GM18519 (cell line): Measurements from ENCODE around the gene MS4A5.
"Not testable (repeated sequence)": the region's sequence is repeated elsewhere in the genome, so short reads cannot be mapped to it uniquely, and the experiment has no call there.

Experiments used
- ATAC-seq: cut with Tn5 transposase; IDR thresholded peaks from one replicate; pipeline ENCODE4 v1.9.1; 2021; ENCODE audit warnings: mild to moderate bottlenecking, moderate library complexity; ENCODE audit not compliant: unreplicated experiment, low FRiP score

The MS4A5 gene

GRCh38 chr11:60429272-60429671, at the start of gene MS4A5:
TSS of gene MS4A5 (plus strand) at chr11:60429572. CDS start at chr11:60429675, 103 bp downstream.
- no peak for ATAC-seq

DNA sequence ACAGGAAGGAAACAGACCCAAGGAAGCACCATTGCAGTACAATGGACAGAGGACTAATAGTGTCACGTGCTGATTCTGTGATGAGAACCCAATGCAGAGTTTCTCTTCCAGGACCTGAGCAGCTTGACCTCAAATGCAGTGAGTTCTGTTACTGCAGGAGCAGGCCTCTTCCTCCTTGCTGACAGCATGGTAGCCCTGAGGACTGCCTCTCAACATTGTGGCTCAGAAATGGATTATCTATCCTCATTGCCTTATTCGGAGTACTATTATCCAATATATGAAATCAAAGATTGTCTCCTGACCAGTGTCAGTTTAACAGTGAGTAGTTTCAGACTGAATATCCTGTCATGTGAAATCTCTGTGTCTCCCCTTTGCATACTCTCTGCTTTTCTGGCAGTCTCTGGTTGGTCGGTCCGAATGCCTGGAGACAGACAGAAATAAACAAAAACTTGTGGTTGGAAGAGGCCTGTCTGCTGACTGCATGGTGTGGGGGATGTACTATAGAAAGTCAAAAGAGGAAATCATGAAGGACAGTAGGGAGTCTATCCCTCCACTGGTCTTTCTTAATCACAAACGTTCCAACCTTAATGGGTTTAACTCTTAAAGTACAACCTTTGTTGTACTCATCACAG, 40.0 kb upstream of the MS4A5 start:
- ATAC-seq = peak; percentile 71

- ATAC-seq = no peak
Measured at GRCh38 chr11:60390419-60390818, 39.0 kb upstream of the MS4A5 start.

DNA sequence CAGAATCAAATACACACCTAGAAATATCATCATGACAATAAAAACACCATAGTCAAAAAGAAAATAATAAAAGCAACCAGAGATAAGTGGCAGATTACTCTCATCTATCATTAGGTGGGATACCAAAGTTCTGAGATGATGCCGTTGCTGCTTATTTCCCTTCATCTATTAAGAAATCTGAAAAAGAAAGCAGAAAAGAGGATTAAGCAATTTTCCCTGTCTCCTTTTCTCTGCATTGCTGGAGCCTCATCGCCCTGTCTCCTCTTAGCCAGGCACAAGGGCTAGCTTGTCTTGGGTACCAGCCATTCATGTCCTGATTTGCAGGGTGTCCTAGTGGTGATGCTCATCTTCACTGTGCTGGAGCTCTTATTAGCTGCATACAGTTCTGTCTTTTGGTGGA, 37.0 kb upstream of the MS4A5 start:
- ATAC-seq = no peak

DNA sequence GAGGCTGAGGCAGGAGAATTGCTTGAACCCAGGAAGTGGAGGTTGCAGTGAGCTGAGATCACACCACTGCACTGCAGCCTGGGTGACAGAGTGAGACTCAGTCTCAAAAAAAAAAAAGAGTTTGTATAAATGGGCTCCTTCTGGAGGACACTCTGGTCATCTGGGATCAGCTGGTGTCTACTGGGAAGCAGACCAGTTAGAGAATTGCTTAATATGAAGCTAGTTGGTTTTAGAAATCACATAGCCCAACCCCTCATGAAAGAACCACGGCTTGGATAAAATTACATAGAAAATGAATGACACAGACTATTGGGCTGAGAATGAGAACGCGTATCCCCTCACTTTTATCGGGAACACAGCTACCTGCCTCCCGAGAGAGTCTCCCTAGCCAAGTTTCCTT, 36.4 kb upstream of the MS4A5 start:
- ATAC-seq = no peak

GRCh38 chr11:60394666-60395380, 34.5 kb upstream of the MS4A5 start:
- no peak for ATAC-seq

DNA sequence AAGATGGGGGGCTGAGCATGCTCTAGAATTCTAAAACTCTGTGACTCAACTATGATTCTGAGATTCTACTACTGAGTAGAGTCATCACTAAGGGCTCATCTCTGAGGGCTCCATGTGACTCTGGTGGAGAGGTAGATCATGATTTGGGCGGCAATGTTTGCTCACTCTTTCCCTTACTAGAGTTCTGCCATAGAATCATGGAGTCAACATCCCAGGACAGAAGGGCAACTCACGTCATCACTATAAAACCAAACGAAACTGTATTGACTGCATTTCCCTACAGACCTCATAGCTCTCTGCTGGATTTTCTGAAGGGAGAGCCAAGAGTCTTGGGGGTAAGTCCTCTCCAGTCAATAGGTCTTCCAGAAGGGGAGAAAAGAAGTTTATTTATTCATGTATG, 33.0 kb upstream of the MS4A5 start, which contains the start of gene MS4A14:
Gene MS4A14 (plus strand): TSS at position 78 of the 400 bp plus-strand sequence. CDS start 120 bp downstream, at position 198.
- ATAC-seq = no peak

DNA sequence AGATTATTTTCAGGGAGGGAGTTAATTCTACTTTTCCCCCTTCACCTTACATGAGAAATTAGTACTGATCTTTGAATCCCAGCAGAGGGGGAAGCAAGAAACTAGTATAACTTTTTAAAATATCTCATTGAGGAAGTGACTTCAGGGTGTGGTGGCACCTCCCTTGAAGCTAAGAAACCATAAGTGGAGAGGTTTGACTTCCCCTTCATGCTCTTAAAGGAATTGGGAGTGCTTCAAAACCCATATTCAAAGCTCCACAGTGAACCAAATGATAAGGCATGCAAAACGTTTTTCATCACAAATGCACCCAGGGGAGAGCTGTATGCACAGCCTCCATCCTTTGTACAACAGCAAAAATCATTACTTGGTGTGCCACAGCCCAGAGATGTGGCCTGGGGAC, 32.6 kb upstream of the MS4A5 start:
- ATAC-seq = peak; percentile 58

GRCh38 chr11:60420015-60420414, 9.4 kb upstream of the MS4A5 start:
- ATAC-seq = no peak

DNA sequence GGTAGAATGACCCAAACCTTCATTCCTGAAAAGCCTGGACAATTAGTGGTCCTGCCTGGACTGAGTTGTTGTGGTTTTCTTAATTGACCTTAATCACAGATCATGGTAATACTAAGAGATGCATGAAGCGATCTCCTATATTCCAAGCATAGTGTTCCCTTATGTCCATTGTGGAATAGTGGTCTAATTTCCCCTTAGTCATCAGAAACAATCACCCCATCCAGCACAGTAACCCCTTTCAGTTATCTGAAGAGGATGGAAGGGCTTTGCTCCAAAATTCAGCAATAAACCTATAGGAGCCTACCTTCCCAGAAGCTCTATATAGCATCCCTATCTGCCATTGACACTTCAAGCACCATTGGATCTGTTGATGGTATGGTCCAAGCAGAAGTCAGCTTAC, 6.8 kb upstream of the MS4A5 start:
- ATAC-seq = no peak

- ATAC-seq = no peak
Measured at GRCh38 chr11:60428517-60428916, 855 bp upstream of the MS4A5 start.

GRCh38 chr11:60431251-60431650, 1.9 kb downstream of the MS4A5 start:
- no peak for ATAC-seq

GRCh38 chr11:60433401-60433800, 4.0 kb downstream of the MS4A5 start:
- ATAC-seq = no peak

DNA sequence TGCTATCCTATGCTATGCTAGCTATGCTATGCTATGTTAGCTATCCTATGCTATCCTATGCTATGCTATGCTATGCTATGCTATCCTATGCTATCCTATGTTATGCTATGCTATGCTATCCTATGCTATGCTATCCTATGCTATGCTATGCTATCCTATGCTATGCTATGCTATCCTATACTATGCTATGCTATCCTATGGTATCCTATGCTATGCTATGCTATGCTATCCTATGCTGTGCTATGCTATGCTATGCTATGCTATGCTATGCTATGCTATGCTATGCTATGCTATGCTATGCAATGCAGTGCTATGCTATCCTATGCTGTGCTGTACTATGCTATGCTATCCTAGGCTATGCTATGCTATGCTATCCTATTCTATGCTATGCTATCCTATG, 17.7 kb downstream of the MS4A5 start:
- no peak for ATAC-seq

GRCh38 chr11:60447846-60448245, 18.5 kb downstream of the MS4A5 start:
- no peak for ATAC-seq

DNA sequence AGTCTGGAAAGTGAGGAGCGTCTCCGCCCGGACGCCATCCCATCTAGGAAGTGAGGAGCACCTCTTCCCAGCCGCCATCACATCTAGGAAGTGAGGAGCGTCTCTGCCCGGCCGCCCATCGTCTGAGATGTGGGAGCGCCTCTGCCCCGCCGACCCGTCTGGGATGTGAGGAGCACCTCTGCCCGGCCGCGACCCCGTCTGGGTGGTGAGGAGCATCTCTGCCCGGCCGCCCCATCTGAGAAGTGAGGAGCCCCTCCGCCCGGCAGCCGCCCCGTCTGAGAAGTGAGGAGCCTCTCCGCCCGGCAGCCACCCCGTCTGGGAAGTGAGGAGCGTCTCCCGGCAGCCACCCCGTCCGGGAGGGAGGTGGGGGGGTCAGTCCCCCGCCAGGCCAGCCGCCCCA, 21.8 kb downstream of the MS4A5 start:
- not testable (repeated sequence) for ATAC-seq

- ATAC-seq = no peak
Measured at GRCh38 chr11:60454212-60454611, 24.8 kb downstream of the MS4A5 start.

- ATAC-seq = peak; percentile 81
Measured at GRCh38 chr11:60455531-60456042, 26.2 kb downstream of the MS4A5 start, which contains the start of gene MS4A1. TSS of gene MS4A1 (plus strand) at chr11:60455847. CDS start at chr11:60462375, 6,528 bp downstream.

DNA sequence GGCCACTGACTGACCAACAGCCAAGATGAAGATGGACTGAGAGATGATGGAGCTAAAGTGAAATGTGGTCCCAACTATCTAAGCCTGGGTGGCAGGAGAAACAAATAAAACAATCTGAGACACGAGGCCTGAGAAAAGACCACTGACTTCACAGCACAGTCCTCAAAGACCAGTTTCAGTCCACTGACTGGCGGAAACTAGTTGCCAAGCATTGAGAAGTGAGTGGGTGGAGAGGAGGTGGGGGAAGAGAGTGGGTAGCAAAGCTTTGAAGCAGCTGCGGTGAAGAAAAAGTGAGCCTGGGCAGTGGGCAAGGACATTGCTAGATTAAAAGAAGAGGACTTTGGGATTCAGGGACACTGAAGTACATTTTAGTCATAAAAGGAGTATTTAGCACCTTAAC, 28.2 kb downstream of the MS4A5 start:
- no peak for ATAC-seq

DNA sequence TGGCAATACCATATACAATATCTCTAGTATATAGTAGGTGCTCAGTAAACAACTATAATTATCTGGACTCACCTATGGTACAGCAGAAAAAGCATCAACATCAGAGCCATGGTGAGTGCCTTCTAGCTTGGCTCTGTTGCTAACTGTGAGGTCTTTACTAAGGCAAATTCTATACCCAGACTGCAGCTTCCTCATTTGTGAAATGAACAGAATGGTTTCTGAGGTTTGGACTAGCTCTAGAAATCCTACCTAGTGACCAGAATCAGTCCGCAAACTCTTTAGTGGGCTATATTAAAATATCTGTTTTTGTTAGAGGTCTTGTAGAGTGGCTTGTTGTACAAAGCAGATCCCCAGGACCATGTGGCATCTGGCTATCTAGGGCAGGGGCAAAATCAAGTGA, 30.0 kb downstream of the MS4A5 start:
- ATAC-seq = no peak

GRCh38 chr11:60468829-60469228, 39.5 kb downstream of the MS4A5 start:
- ATAC-seq = no peak

DNA sequence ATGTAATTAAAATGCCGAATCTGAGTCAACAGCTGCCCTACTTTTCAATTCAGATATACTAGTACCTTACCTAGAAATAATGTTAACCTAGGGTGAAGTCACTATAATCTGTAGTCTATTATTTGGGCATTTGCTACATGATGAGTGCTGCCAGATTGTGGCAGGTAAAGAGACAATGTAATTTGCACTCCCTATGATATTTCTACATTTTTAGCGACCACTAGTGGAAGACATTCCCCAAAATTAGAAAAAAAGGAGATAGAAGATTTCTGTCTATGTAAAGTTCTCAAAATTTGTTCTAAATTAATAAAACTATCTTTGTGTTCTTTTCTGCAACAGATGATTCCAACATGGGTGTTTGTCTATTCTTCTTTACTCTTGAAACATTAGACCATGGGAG, 40.4 kb downstream of the MS4A5 start:
- no peak for ATAC-seq
